Measurements from ENCODE around the gene AMN. TPM values are rescaled to one million over a fixed set of nuclear protein-coding genes. Genes with fewer than 3 reads are reported as not detected.

The AMN gene
- total RNA-seq, 2 experiments from 2014 or later = 1.0 to 1.4 TPM

DNA sequence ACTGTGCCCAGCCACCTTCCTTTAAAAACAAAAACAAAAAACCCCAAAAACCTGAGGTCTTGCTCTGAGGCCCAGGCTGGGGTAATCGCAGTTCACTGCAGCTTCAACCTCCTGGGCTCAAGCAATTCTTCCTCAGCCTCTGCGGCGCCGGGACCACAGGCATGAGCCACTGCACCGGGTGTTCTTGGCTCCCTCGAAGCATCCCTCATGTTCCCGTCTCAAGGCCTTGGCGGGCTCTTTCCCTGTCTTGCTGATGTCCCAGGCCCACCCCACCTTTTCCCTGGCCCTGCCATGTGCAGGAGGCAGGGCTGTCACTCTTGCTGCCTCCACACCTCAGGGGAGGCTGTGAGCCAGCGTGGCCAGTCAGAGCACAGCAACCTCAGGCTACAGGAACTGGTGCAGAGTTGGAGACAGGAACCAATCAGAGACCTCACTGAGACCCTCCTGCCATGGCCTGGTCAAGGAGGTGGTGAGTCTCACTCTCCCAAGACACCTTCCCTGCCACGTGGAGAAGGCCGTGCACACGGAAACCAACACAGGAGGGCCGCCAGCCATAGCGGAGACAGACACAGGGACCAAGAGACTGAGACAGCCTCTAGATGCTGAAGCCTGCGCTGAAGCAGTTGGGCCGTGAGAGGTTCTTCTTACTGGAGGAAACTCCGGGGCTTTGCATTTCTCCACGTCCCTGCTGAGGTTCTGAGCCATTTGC, 6.0 kb upstream of the AMN start:
- CTCF ChIA-PET = interaction anchor here (3.9 kb wide), 1 partner anchor 222 kb away, joined by 25 read pairs; no protein-coding TSS in a partner anchor
- intact Hi-C loops (cut with micrococcal nuclease) = loop anchor here (5.0 kb wide), 1 partner anchor 224 kb away; no protein-coding TSS in a partner anchor

DNA sequence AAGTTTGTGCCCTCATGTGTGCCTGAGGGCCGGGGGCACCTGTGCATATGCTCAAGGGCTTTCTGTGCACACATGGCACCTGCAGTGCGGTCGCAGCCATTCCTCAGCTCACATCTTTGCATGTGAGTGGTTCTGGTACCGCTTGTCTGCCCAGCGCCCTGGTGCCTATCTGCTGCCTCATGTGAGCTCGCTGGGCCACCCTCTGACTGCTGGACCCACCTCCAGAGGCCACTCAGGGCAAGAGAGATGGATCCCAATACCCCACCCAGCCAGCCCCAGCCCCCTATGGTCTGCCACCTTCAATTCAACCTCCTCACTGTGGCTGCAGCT, 5.4 kb upstream of the AMN start:
- ChIA-PET CTCF (interaction anchor here (3.9 kb wide), 1 partner anchor 223 kb away, joined by 25 read pairs; no protein-coding TSS in a partner anchor), POLR2A (interaction anchor here (0.6 kb wide), 1 partner anchor 138 kb away, joined by 3 read pairs; no protein-coding TSS in a partner anchor)
- TF ChIP-seq, protein P1, sequence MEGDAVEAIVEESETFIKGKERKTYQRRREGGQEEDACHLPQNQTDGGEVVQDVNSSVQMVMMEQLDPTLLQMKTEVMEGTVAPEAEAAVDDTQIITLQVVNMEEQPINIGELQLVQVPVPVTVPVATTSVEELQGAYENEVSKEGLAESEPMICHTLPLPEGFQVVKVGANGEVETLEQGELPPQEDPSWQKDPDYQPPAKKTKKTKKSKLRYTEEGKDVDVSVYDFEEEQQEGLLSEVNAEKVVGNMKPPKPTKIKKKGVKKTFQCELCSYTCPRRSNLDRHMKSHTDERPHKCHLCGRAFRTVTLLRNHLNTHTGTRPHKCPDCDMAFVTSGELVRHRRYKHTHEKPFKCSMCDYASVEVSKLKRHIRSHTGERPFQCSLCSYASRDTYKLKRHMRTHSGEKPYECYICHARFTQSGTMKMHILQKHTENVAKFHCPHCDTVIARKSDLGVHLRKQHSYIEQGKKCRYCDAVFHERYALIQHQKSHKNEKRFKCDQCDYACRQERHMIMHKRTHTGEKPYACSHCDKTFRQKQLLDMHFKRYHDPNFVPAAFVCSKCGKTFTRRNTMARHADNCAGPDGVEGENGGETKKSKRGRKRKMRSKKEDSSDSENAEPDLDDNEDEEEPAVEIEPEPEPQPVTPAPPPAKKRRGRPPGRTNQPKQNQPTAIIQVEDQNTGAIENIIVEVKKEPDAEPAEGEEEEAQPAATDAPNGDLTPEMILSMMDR (IDR thresholded peaks at IDR 0.05) = no peak
- ATAC-seq (no peak), DNase-seq (no peak)
- intact Hi-C loops (cut with micrococcal nuclease) = loop anchor here (5.0 kb wide), 1 partner anchor 225 kb away; no protein-coding TSS in a partner anchor
- H3K27me3 Mint-ChIP-seq = no peaks in the 10 kb centered on the region
- H3K36me3 Mint-ChIP-seq (ENCODE audit: low read depth) = no peaks in the 10 kb centered on the region
- peak overlapping the region; percentile 50 for H3K27ac Mint-ChIP-seq
- H3K4me1 Mint-ChIP-seq (ENCODE audit: low read depth) = no peaks in the 10 kb centered on the region
- H3K4me3 Mint-ChIP-seq = no peak overlapping the region
- H3K9me3 Mint-ChIP-seq = no peaks in the 10 kb centered on the region

More for the DNA sequence above, 6.0 kb upstream of the AMN start:
- POLR2A ChIA-PET = interaction anchor here (0.6 to 1.3 kb wide), 2 partner anchors 20 to 138 kb away, joined by 3 read pairs; no protein-coding TSS in a partner anchor
- H3K36me3 Mint-ChIP-seq (ENCODE audit: low read depth) = no peaks in the 10 kb centered on the region
- TF ChIP-seq, protein P1 (IDR thresholded peaks at IDR 0.05) = no peak
- no peak overlapping the region for H3K27ac Mint-ChIP-seq
- H3K4me3 Mint-ChIP-seq = no peak overlapping the region
- DNase-seq (no peak), ATAC-seq (no peak)
- no peaks in the 10 kb centered on the region for H3K4me1 Mint-ChIP-seq (ENCODE audit: low read depth)
- H3K27me3 Mint-ChIP-seq = no peaks in the 10 kb centered on the region
- H3K9me3 Mint-ChIP-seq = no peaks in the 10 kb centered on the region

DNA sequence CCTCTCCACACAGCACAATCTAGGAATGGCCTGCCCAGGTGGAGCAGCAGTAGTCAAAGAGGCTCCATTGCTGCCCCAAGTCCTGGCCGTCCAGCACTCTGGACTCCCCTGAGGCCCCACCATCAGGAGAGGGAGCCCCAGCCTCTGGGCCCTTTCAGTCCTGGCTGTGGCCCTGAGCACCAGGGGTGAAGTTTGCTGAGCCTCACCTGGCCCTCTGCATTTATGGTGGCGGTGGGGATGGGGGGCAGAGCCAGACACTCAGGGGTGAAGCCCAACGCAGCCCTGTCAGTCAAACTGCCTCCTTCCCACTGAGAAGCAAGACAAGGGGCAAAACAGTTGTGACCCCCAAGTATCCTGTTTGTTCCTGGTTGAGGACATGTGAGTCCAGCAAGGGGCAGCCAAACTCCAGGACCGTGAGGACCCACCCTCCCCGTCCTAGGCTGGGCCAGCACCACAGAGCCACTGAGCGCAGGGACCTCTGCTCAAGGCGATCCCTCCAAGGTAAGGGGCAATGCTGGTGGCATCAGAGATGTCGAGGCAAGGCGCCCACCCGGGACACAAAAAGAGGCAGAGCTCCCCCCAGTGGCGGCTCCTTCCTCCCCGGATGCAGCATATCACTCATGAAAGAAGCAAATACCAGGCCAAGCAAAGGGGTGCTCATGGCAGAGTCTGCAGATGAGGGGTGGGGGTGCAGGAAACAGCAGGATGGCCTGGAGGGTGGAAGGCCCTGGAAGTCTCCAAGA, 4.8 kb upstream of the AMN start:
- intact Hi-C loops (cut with micrococcal nuclease) = loop anchor here (5.0 kb wide), 1 partner anchor 225 kb away; no protein-coding TSS in a partner anchor
- CTCF ChIA-PET = interaction anchor here (0.9 to 3.9 kb wide), 3 partner anchors 13 to 474 kb away, joined by 3 to 25 read pairs (median 3); no protein-coding TSS in a partner anchor
- Mint-ChIP-seq H3K27ac (peak overlapping the region; percentile 50), H3K27me3 (no peaks in the 10 kb centered on the region), H3K4me3 (no peak overlapping the region), H3K4me1 (ENCODE audit: low read depth) (no peaks in the 10 kb centered on the region), H3K9me3 (no peaks in the 10 kb centered on the region), H3K36me3 (ENCODE audit: low read depth) (no peaks in the 10 kb centered on the region)
- TF ChIP-seq, protein P1 (IDR thresholded peaks at IDR 0.05) = peak; percentile 64
- DNase-seq = peak; percentile 87
- peak; percentile 76 for ATAC-seq
- POLR2A ChIA-PET = interaction anchor here (0.6 kb wide), 1 partner anchor 494 kb away, joined by 3 read pairs; no protein-coding TSS in a partner anchor

DNA sequence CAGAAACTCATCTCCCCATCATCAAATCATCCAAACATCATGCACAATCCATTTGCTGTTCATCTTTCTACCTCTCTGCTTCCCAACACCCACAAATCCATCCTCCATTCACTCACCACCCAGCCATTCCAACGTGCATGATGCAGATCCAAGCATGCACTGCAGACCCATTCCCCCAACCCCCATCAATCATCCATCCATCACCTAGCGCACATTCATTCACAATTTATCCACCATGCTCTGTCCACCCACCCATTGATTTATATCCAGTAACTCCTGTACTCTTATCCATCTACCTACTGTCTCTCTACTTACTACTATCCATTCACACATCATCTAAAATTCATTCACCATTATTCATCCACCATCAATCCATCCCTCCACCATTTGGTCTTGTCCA, 4.0 kb upstream of the AMN start:
- CTCF ChIA-PET = interaction anchor here (1.0 to 3.9 kb wide), 2 partner anchors 224 to 474 kb away, joined by 3 to 25 read pairs; no protein-coding TSS in a partner anchor
- DNase-seq = no peak
- no peak overlapping the region for H3K27ac Mint-ChIP-seq

More for the DNA sequence above, 4.0 kb upstream of the AMN start:
- H3K36me3 Mint-ChIP-seq (ENCODE audit: low read depth) = no peaks in the 10 kb centered on the region
- TF ChIP-seq, protein P1 (IDR thresholded peaks at IDR 0.05) = no peak
- H3K4me1 Mint-ChIP-seq (ENCODE audit: low read depth) = peaks cover 3% of the 10 kb centered on the region
- H3K27me3 Mint-ChIP-seq = peaks cover 4% of the 10 kb centered on the region
- no peaks in the 10 kb centered on the region for H3K9me3 Mint-ChIP-seq
- POLR2A ChIA-PET = interaction anchor here (0.6 kb wide), 1 partner anchor 495 kb away, joined by 3 read pairs; no protein-coding TSS in a partner anchor
- intact Hi-C loops (cut with micrococcal nuclease) = loop anchor here (5.0 kb wide), 1 partner anchor 226 kb away; no protein-coding TSS in a partner anchor
- no peak overlapping the region for H3K4me3 Mint-ChIP-seq
- ATAC-seq = no peak

Data from activated CD8-positive, alpha-beta T cell treated with anti-CD3 and anti-CD28 coated beads for 36 hours (primary cell).